ENCODE results near the gene IFT81.

DNA sequence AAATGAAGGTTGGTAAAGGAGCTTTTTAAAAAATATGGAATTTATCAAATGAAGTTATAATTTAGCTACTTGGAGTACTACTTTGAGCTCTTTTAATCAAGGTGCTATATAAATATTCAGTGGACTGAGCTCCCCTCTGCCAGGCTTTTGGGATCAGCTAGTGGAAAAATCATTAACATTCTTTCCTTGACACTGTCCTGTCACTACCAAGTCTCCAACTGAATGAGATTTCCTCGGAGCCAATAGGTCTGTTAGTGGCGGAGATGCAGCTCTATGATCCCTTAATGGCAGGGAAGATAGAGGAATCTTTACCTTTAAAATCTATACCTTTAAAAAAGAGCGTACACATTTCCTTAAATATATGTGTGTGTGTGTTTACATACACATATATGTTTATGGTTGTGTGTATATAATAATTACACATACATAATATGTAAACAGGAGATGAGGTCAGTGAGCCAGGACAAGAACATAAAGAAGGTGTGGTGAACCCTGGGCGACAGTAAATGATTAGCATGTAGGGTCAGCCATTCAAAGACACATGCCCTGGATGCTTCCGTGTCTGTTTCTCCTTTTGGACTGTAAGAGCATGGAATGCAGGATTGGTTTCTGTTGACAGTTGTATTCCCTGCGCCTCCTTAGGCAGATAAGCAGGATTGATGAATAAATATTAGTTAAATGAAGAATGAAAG is 109.2 kb downstream of the IFT81 start:
- TF ChIP-seq POLR2A (IDR thresholded peaks at IDR 0.05) = no peak
- no peak for TF ChIP-seq EP300 (IDR thresholded peaks at IDR 0.05)
- TF ChIP-seq, protein P1, sequence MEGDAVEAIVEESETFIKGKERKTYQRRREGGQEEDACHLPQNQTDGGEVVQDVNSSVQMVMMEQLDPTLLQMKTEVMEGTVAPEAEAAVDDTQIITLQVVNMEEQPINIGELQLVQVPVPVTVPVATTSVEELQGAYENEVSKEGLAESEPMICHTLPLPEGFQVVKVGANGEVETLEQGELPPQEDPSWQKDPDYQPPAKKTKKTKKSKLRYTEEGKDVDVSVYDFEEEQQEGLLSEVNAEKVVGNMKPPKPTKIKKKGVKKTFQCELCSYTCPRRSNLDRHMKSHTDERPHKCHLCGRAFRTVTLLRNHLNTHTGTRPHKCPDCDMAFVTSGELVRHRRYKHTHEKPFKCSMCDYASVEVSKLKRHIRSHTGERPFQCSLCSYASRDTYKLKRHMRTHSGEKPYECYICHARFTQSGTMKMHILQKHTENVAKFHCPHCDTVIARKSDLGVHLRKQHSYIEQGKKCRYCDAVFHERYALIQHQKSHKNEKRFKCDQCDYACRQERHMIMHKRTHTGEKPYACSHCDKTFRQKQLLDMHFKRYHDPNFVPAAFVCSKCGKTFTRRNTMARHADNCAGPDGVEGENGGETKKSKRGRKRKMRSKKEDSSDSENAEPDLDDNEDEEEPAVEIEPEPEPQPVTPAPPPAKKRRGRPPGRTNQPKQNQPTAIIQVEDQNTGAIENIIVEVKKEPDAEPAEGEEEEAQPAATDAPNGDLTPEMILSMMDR (IDR thresholded peaks at IDR 0.05) = no peak

All from stomach (tissue), 4 donors.